Activated CD8-positive, alpha-beta T cell treated with anti-CD3 and anti-CD28 coated beads for 36 hours (primary cell): ENCODE results near the gene HOXB13. TPM values are rescaled to one million over a fixed set of nuclear protein-coding genes. Genes with fewer than 3 reads are reported as not detected.

ENCODE experiments used
- ATAC-seq: fragments of 200-7000 bp; cut with Tn5 transposase; one replicate; pipeline ENCODE4 v1.10.0; 2021; ENCODE audit warnings: mild to moderate bottlenecking, moderate library complexity
- CTCF ChIA-PET: fragments of 350-600 bp; sonication (Branson Sonifier 250); formaldehyde crosslinking; loops from one replicate; lab custom pipeline; 2021; ENCODE audit warnings: antibody characterized with exemption; lab: Charles Lee
- POLR2A ChIA-PET: fragments of 350-600 bp; sonication (Branson Sonifier 250); formaldehyde crosslinking; loops from one replicate; lab custom pipeline; 2021; ENCODE audit warnings: antibody characterized with exemption; lab: Charles Lee
- DNase-seq: peaks from one replicate; pipeline ENCODE4 v3.0.0-alpha.2; 2020
- H3K27ac Mint-ChIP-seq: one replicate; pipeline ENCODE4 v1.8.0; 2021; ENCODE audit warnings: mild to moderate bottlenecking, mixed read lengths
- H3K27me3 Mint-ChIP-seq: one replicate; pipeline ENCODE4 v1.8.0; 2021; ENCODE audit warnings: mixed read lengths
- H3K36me3 Mint-ChIP-seq: one replicate; pipeline ENCODE4 v1.8.0; 2021; ENCODE audit warnings: low read depth, mixed read lengths
- H3K4me1 Mint-ChIP-seq: one replicate; pipeline ENCODE4 v1.8.0; 2021; ENCODE audit warnings: low read depth, mixed read lengths
- H3K4me3 Mint-ChIP-seq: one replicate; pipeline ENCODE4 v1.8.0; 2021; ENCODE audit warnings: mild to moderate bottlenecking, moderate library complexity, mixed read lengths
- H3K9me3 Mint-ChIP-seq: one replicate; pipeline ENCODE4 v1.8.0; 2021; ENCODE audit warnings: mixed read lengths
- intact Hi-C: fragments of 100-400 bp; cut with micrococcal nuclease; formaldehyde crosslinking; loops from one replicate; pipeline ENCODE4 v1.10.0; 2022
- microRNA-seq: library from miRNA; unstranded; fragments of <30 nt; microRNA quantifications from one replicate; pipeline ENCODE4 v1.2.0, GENCODE V29; 2022; ENCODE audit warnings: borderline microRNAs expressed, borderline replicate concordance
- total RNA-seq, 2 experiments: library from RNA; stranded (reverse); gene quantifications; one replicate each; pipeline ENCODE4 v1.2.3, GENCODE V29; 2021
- TF ChIP-seq, protein P1 (sequence below): fragments of 200-600 bp; IDR thresholded peaks from one replicate; pipeline ENCODE4 v1.8.0; 2022; ENCODE audit warnings: antibody characterized with exemption, mild to moderate bottlenecking

HOXB13 gene
- total RNA-seq, 2 experiments from 2014 or later = not detected

DNA sequence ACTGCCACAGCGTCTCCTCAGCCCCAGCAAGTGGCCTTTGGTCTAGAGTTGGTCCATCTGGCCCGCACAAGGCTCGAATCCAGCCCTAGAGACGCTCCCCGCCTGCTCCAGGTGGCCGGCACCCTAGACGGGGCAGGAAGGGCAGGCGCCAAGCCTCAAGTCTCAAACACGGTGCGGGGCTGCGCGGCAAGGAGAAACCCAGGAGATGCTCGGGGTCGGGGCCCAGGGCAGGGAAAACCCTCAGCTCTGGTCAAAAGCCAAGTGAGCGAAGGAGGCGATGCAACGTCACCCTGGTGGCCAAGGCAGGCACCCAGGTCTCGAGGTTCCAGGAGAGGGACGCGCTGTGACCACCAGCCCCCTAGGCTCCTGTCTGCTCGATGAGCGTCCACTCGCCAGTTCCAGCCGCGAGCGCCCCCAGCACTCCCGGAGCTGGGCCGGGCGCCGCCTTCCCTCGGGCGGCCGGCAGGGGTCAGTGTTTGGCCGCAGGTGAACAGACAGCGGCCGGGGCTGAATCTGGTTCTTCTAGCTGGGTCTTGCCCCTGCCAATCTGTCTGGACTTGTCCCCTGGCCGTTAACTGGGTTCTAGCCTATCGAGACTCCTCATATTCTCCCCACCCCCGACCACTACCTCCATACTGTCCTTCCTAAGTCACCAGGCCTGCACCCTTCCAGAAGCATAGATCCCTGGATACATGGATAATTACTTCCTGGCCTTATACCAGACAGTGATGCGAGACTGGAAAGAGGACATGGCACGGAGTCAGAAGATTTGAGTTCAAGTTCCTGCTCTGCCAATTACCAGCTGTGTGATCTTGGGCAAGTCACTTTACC, 50.2 kb downstream of the HOXB13 start:
- Mint-ChIP-seq H3K27me3 (peaks cover 17% of the 10 kb centered on the region), H3K4me3 (no peak overlapping the region)
- CTCF ChIA-PET = interaction anchor here (0.6 to 4.9 kb wide), 89 partner anchors 9 to 416 kb away, joined by 3 to 83 read pairs (median 5); partner anchors contain the start of genes ATP5MC1, HOXB13, PRAC1 and PRAC2

DNA sequence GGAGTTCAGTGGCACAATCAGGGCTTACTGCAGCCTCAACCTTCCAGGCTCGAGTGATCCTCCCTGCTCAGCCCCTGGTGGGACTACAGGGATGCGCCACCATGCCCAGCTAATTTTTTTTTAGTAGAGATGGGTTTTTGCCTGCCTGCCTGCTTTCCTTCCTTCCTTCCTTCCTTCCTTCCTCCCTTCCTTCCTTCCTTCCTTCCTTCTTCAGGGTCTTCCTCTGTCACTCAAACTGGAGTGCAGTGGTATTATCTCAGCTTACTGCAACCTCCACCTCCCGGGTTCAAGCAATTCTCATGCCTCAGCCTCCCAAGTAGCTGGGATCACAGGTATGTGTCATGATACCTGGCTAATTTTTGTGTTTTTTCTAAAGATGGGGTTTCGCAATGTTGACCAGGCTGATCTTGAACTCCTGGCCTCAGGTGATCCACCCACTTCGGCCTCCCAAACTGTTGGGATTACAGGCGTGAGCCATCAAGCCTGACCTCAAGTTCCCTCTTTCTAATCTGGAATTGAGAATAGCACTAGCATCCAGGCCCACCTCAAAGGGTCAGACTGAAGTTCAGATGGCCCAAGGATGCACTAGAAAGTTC, 51.5 kb downstream of the HOXB13 start:
- Mint-ChIP-seq H3K36me3 (no peaks in the 10 kb centered on the region), H3K27ac (no peak overlapping the region), H3K27me3 (peaks cover 18% of the 10 kb centered on the region), H3K4me3 (no peak overlapping the region), H3K9me3 (no peaks in the 10 kb centered on the region), H3K4me1 (peaks cover 2% of the 10 kb centered on the region)
- TF ChIP-seq, protein P1, sequence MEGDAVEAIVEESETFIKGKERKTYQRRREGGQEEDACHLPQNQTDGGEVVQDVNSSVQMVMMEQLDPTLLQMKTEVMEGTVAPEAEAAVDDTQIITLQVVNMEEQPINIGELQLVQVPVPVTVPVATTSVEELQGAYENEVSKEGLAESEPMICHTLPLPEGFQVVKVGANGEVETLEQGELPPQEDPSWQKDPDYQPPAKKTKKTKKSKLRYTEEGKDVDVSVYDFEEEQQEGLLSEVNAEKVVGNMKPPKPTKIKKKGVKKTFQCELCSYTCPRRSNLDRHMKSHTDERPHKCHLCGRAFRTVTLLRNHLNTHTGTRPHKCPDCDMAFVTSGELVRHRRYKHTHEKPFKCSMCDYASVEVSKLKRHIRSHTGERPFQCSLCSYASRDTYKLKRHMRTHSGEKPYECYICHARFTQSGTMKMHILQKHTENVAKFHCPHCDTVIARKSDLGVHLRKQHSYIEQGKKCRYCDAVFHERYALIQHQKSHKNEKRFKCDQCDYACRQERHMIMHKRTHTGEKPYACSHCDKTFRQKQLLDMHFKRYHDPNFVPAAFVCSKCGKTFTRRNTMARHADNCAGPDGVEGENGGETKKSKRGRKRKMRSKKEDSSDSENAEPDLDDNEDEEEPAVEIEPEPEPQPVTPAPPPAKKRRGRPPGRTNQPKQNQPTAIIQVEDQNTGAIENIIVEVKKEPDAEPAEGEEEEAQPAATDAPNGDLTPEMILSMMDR = no peak
- intact Hi-C loops = loop anchor here (5.0 to 10.0 kb wide), 2 partner anchors 115 to 358 kb away; no protein-coding TSS in a partner anchor
- CTCF ChIA-PET = interaction anchor here (0.9 to 4.9 kb wide), 11 partner anchors 10 to 355 kb away, joined by 3 to 83 read pairs (median 5); no protein-coding TSS in a partner anchor
- POLR2A ChIA-PET = no interaction called here
- ATAC-seq (no peak), DNase-seq (no peak)

More for the DNA sequence above, 50.2 kb downstream of the HOXB13 start:
- H3K36me3 Mint-ChIP-seq = no peaks in the 10 kb centered on the region
- peaks cover 2% of the 10 kb centered on the region for H3K4me1 Mint-ChIP-seq
- intact Hi-C loops = loop anchor here (2.0 to 10.0 kb wide), 3 partner anchors 114 to 356 kb away; no protein-coding TSS in a partner anchor
- peak; percentile 97 for ATAC-seq
- H3K9me3 Mint-ChIP-seq = no peaks in the 10 kb centered on the region
- H3K27ac Mint-ChIP-seq = no peak overlapping the region
- POLR2A ChIA-PET = interaction anchor here (1.0 kb wide), 1 partner anchor 11 kb away, joined by 3 read pairs; no protein-coding TSS in a partner anchor
- peak; percentile 79 for DNase-seq
- TF ChIP-seq, protein P1 = peak; percentile 92

Small RNAs within 50 kb of the gene (microRNA-seq; reads per million reads assigned to microRNA genes)
- not detected for gene MIR3185

Other genes with a start within 250 kb of the HOXB13 start
- gene HOXB1, start 197.7 kb downstream of the HOXB13 start, total RNA-seq = not detected
- gene HOXB2, start 183.6 kb downstream of the HOXB13 start, total RNA-seq = 10 to 100 TPM; 12.6 to 13.0 TPM
- 1 to 10 TPM; 1.7 to 2.0 TPM for gene HOXB4, start 150.4 kb downstream of the HOXB13 start, total RNA-seq
- gene HOXB3, start 138.5 kb downstream of the HOXB13 start, total RNA-seq = 1 to 10 TPM; 1.4 to 2.0 TPM
- gene HOXB5, start 135.0 kb downstream of the HOXB13 start, total RNA-seq = not detected
- gene HOXB6, start 123.8 kb downstream of the HOXB13 start, total RNA-seq = not detected
- gene HOXB7, start 117.7 kb downstream of the HOXB13 start, total RNA-seq = 1 to 10 TPM in 1 of 2 experiments, under 1 TPM in 1; 0.50 to 1.0 TPM
- not detected for gene HOXB8, start 113.5 kb downstream of the HOXB13 start, total RNA-seq
- gene HOXB9, start 102.4 kb downstream of the HOXB13 start, total RNA-seq = 1 to 10 TPM; 6.9 to 7.0 TPM
- not detected for gene PRAC1, start 6.2 kb downstream of the HOXB13 start, total RNA-seq
- not detected for gene PRAC2, start 5.6 kb downstream of the HOXB13 start, total RNA-seq
- gene TTLL6, start 88.5 kb upstream of the HOXB13 start, total RNA-seq = not detected
- 10 to 100 TPM; 69.2 to 73.1 TPM for gene CALCOCO2, start 102.3 kb upstream of the HOXB13 start, total RNA-seq
- gene ATP5MC1, start 164.0 kb upstream of the HOXB13 start, total RNA-seq = 100 to 1,000 TPM; 125 to 131 TPM
- 10 to 100 TPM; 71.1 to 74.3 TPM for gene UBE2Z, start 179.7 kb upstream of the HOXB13 start, total RNA-seq
- gene SNF8, start 216.1 kb upstream of the HOXB13 start, total RNA-seq = 10 to 100 TPM; 87.5 to 99.7 TPM
- gene GIP, start 239.8 kb upstream of the HOXB13 start, total RNA-seq = not detected